Measurements from ENCODE around the gene TLCD1. TPM values are rescaled to one million over a fixed set of nuclear protein-coding genes. Genes with fewer than 3 reads are reported as not detected.

Gene TLCD1
- total RNA-seq, 1 experiment from 2014 or later = 50.7 TPM

GRCh38 chr17:28728364-28729200 is 2.5 kb upstream of the TLCD1 start, which contains the start of gene NEK8:
TSS of gene NEK8 (plus strand) at chr17:28728788. CDS start at chr17:28728814, 26 bp downstream.
- Mint-ChIP-seq H3K4me3 (peak within 1 kb of the TSS; percentile 95 to 96), H3K27me3 (ENCODE audit: low read depth) (no peaks in the 10 kb centered on the region; the same call in 1 of the 2 replicates), H3K4me1 (peaks cover 20 to 22% of the 10 kb centered on the region in 2 experiments), H3K36me3 (ENCODE audit: insufficient read depth in 1 of 3, low read depth in 3 of 3) (peaks cover 9 to 17% (median 11%) of the 10 kb centered on the region in 3 experiments; a peak in 6 of 7 replicates), H3K9me3 (no peaks in the 10 kb centered on the region; a peak in 2 of 5 replicates), H3K27ac (peak within 1 kb of the TSS; percentile 98 to 99 (median 99))
- Histone ChIP-seq H3K4me2 (ENCODE audit: insufficient read depth, insufficient read length, low read length) (peak within 1 kb of the TSS; percentile 78), H4K20me1 (ENCODE audit: control insufficient read depth, insufficient read depth, insufficient read length) (no peaks in the 10 kb centered on the region), H3K14ac (ENCODE audit: insufficient read depth, low read length) (peak within 1 kb of the TSS; percentile 82; the same call in 1 of the 2 replicates), H2BK120ac (ENCODE audit: low read depth, low read length, poor library complexity, severe bottlenecking) (no peak within 1 kb of the TSS), H3K4ac (ENCODE audit: low read depth, low read length) (no peak within 1 kb of the TSS), H3T11ph (ENCODE audit: low read length) (no peak within 1 kb of the TSS), H2AFZ (ENCODE audit: low read length) (no peak within 1 kb of the TSS), H2BK15ac (ENCODE audit: low read depth, low read length) (no peak within 1 kb of the TSS), H2AK5ac (ENCODE audit: insufficient read length, low read length) (no peak within 1 kb of the TSS), H4K8ac (replicated peaks; ENCODE audit: insufficient read length, low read depth, low read length) (no peak within 1 kb of the TSS), H3K79me1 (ENCODE audit: insufficient read depth, low read depth, low read length, poor library complexity, severe bottlenecking) (no peaks in the 10 kb centered on the region), H3K23ac (ENCODE audit: insufficient read length, low read depth, low read length) (no peak within 1 kb of the TSS), H3K9me3 (ENCODE audit: control insufficient read depth, low read depth, low read length) (no peaks in the 10 kb centered on the region), H3K27ac (ENCODE audit: insufficient read length, low read depth, low read length) (peak within 1 kb of the TSS; percentile 92), H2BK5ac (ENCODE audit: insufficient read length, low read length) (no peak within 1 kb of the TSS), H3K4me1 (ENCODE audit: insufficient read depth, low read length) (no peaks in the 10 kb centered on the region), H3K56ac (ENCODE audit: insufficient read length, low read depth, low read length) (no peak within 1 kb of the TSS), H3K18ac (ENCODE audit: insufficient read length, low read depth, low read length) (peak within 1 kb of the TSS; percentile 49), H3K23me2 (ENCODE audit: insufficient read length, low read depth, low read length, poor library complexity, severe bottlenecking) (peaks cover 20% of the 10 kb centered on the region), H3K79me2 (ENCODE audit: insufficient read depth, low read length) (no peaks in the 10 kb centered on the region), H4K91ac (ENCODE audit: insufficient read length, low read depth, low read length) (no peak within 1 kb of the TSS), H4K5ac (ENCODE audit: insufficient read length, low read depth, low read length) (no peak within 1 kb of the TSS), H3K9ac (ENCODE audit: extremely low read depth, insufficient read length, low read length) (peak within 1 kb of the TSS; percentile 52), H2BK12ac (ENCODE audit: insufficient read length, low read depth, low read length) (no peak within 1 kb of the TSS), H3K27me3 (ENCODE audit: insufficient read depth, low read length) (no peaks in the 10 kb centered on the region), H2BK20ac (ENCODE audit: low read depth, low read length, poor library complexity, severe bottlenecking) (no peak within 1 kb of the TSS)
- peak; percentile 94 for DNase-seq
- WGBS (ENCODE audit: extremely low coverage, insufficient read length, low lambda C conversion rate) = no CpG with 5 or more reads among the region's 64 CpGs
- TF ChIP-seq CTCF (conservative IDR thresholded peaks at IDR 0.05) = no peak

All from H9 (cell line).